Cardiac muscle cell (in vitro differentiated cells and primary cell): ENCODE data around the gene KIF26B. TPM values are rescaled to one million over a fixed set of nuclear protein-coding genes. Genes with fewer than 3 reads are reported as not detected.

ENCODE experiments used
- DNase-seq, 2 donors: peaks; one replicate each; pipeline versions ENCODE4 v3.0.0 to v3.0.0-alpha.2; 2010 to 2017; ENCODE audit warnings: low read depth in 1 of 2, low spot score in 1 of 2
- H3K27ac ChIP-seq: fragments of 200-600 bp; sonication (generic); 2 replicates; pipeline ENCODE4 v1.5.1; 2016
- H3K27me3 ChIP-seq: fragments of 200-600 bp; sonication (generic); 2 replicates; pipeline ENCODE4 v1.6.0; 2016; ENCODE audit warnings: control low read depth
- H3K36me3 ChIP-seq: fragments of 200-600 bp; sonication (generic); 2 replicates; pipeline ENCODE4 v1.5.1; 2016; ENCODE audit warnings: control low read depth
- H3K4me1 ChIP-seq: fragments of 200-600 bp; sonication (generic); 2 replicates; pipeline ENCODE4 v1.8.1; 2017; ENCODE audit warnings: low read depth, mild to moderate bottlenecking, mixed run types
- H3K4me3 ChIP-seq: fragments of 200-600 bp; sonication (generic); 2 replicates; pipeline ENCODE4 v1.5.1; 2016; ENCODE audit warnings: mild to moderate bottlenecking
- H3K9me3 ChIP-seq: fragments of 200-600 bp; sonication (generic); 2 replicates; pipeline ENCODE4 v1.5.1; 2017; ENCODE audit warnings: low read depth, mild to moderate bottlenecking, control low read depth
- CTCF ChIP-seq: IDR thresholded peaks from 2 replicates; pipeline ENCODE4 v1.5.1; 2012; ENCODE audit warnings: low read depth, mild to moderate bottlenecking, low read length
- polyA plus RNA-seq: library from polyadenylated mRNA; unstranded; fragments of >200 nt; fragmentation: Nextera tagmentation; extraction: Ambion mirVana; gene quantifications from 2 replicates; pipeline ENCODE4 v1.2.1, GENCODE V29; 2016
- total RNA-seq: library from RNA; depleted of rRNA; stranded (reverse); fragments of >200 nt; gene quantifications from 2 replicates; pipeline ENCODE4 v1.2.3, GENCODE V29; 2016

Gene KIF26B
- total and polyA plus RNA-seq, 2 experiments from 2014 or later: 58.9 to 177 TPM

GRCh38 chr1:245246433-245246832, 91.6 kb downstream of the KIF26B start:
- peak overlapping the region; percentile 62 for H3K27ac ChIP-seq
- H3K4me1 ChIP-seq: no peaks in the 10 kb centered on the region
- no peak for DNase-seq
- peaks cover 25% of the 10 kb centered on the region for H3K36me3 ChIP-seq
- no peaks in the 10 kb centered on the region for H3K27me3 ChIP-seq
- H3K4me3 ChIP-seq: no peak overlapping the region
- no peaks in the 10 kb centered on the region for H3K9me3 ChIP-seq
- no peak for TF ChIP-seq CTCF

- Histone ChIP-seq H3K27ac (peak overlapping the region; percentile 57), H3K4me1 (no peaks in the 10 kb centered on the region), H3K9me3 (no peaks in the 10 kb centered on the region), H3K36me3 (peaks cover 25% of the 10 kb centered on the region), H3K27me3 (no peaks in the 10 kb centered on the region), H3K4me3 (no peak overlapping the region)
- no peak for TF ChIP-seq CTCF
- no peak for DNase-seq
Measured at GRCh38 chr1:245247356-245247755, 92.6 kb downstream of the KIF26B start.

- Histone ChIP-seq H3K4me3 (no peak overlapping the region), H3K36me3 (peaks cover 25% of the 10 kb centered on the region), H3K9me3 (no peaks in the 10 kb centered on the region), H3K27ac (peak overlapping the region; percentile 57), H3K4me1 (no peaks in the 10 kb centered on the region), H3K27me3 (no peaks in the 10 kb centered on the region)
- DNase-seq: no peak
- TF ChIP-seq CTCF: no peak
Measured at GRCh38 chr1:245247801-245248200, 93.0 kb downstream of the KIF26B start.

GRCh38 chr1:245248231-245248731, 93.5 kb downstream of the KIF26B start:
- H3K27me3 ChIP-seq: no peaks in the 10 kb centered on the region
- peaks cover 25% of the 10 kb centered on the region for H3K36me3 ChIP-seq
- H3K9me3 ChIP-seq: no peaks in the 10 kb centered on the region
- no peak for TF ChIP-seq CTCF
- H3K4me1 ChIP-seq: no peaks in the 10 kb centered on the region
- peak overlapping the region; percentile 57 for H3K27ac ChIP-seq
- DNase-seq: no peak
- H3K4me3 ChIP-seq: no peak overlapping the region

- DNase-seq: no peak
- H3K36me3 ChIP-seq: peaks cover 4% of the 10 kb centered on the region
- H3K4me3 ChIP-seq: no peak overlapping the region
- no peaks in the 10 kb centered on the region for H3K27me3 ChIP-seq
- H3K27ac ChIP-seq: peak overlapping the region; percentile 46
- TF ChIP-seq CTCF: no peak
- H3K4me1 ChIP-seq: peaks cover 38% of the 10 kb centered on the region
- H3K9me3 ChIP-seq: no peaks in the 10 kb centered on the region
Measured at GRCh38 chr1:245255783-245256182, 101.0 kb downstream of the KIF26B start.
